BJ (cell line): ENCODE measurements around the gene C2CD2. TPM values are rescaled to one million over a fixed set of nuclear protein-coding genes. Genes with fewer than 3 reads are reported as not detected.

Experiments
- CTCF ChIA-PET: fragments of 350-600 bp; formaldehyde crosslinking; extraction: SDS; loops from one replicate; lab custom pipeline; 2021; ENCODE audit warnings: antibody characterized with exemption, inconsistent platforms; lab: Yijun Ruan, JAX
- POLR2A ChIA-PET: fragments of 300-600 bp; sonication (Branson Sonifier 250); formaldehyde crosslinking; extraction: SDS; loops from one replicate; lab custom pipeline; 2021; ENCODE audit warnings: antibody characterized with exemption; lab: Charles Lee
- DNase-seq: peaks from one replicate; pipeline ENCODE4 v3.0.0-alpha.2; 2011; ENCODE audit warnings: low read depth
- H3K27me3 ChIP-seq: 2 replicates; pipeline ENCODE4 v1.6.0; 2011; ENCODE audit warnings: low read length; ENCODE audit not compliant: control insufficient read depth, insufficient read depth
- H3K36me3 ChIP-seq: 2 replicates; pipeline ENCODE4 v1.5.1; 2011; ENCODE audit warnings: low read length; ENCODE audit not compliant: control insufficient read depth, insufficient read depth
- H3K4me3 ChIP-seq: 2 replicates; pipeline ENCODE4 v1.5.1; 2011; ENCODE audit warnings: low read depth, mild to moderate bottlenecking, control low read depth, low read length
- CTCF ChIP-seq: IDR thresholded peaks from 2 replicates; pipeline ENCODE4 v1.5.1; 2011; ENCODE audit warnings: low read depth, mild to moderate bottlenecking, control low read depth, inconsistent platforms, low read length, moderate library complexity; ENCODE audit not compliant: insufficient read depth
- polyA plus RNA-seq: library from polyadenylated mRNA; depleted of rRNA; stranded (reverse); fragments of >200 nt; gene quantifications from 2 replicates; pipeline ENCODE4 v1.2.3, GENCODE V29; 2011

C2CD2 gene
- polyA plus RNA-seq, 1 experiment: 21.9 TPM

- H3K36me3 ChIP-seq: peaks cover 8% of the 10 kb centered on the region
- DNase-seq: no peak
- POLR2A ChIA-PET: no interaction called here
- no peak overlapping the region for H3K4me3 ChIP-seq
- no peaks in the 10 kb centered on the region for H3K27me3 ChIP-seq
- TF ChIP-seq CTCF: no peak
- CTCF ChIA-PET: interaction anchor here (1.5 kb wide), 1 partner anchor 8 kb away, joined by 4 read pairs; no protein-coding TSS in a partner anchor
Measured at GRCh38 chr21:41852151-41852928, 101.5 kb downstream of the C2CD2 start.

GRCh38 chr21:41851090-41851790 lies 102.6 kb downstream of the C2CD2 start:
- ChIA-PET CTCF (interaction anchor here (1.5 kb wide), 1 partner anchor 9 kb away, joined by 4 read pairs; no protein-coding TSS in a partner anchor), POLR2A (no interaction called here)
- no peaks in the 10 kb centered on the region for H3K27me3 ChIP-seq
- H3K36me3 ChIP-seq: peaks cover 8% of the 10 kb centered on the region
- DNase-seq: no peak
- H3K4me3 ChIP-seq: no peak overlapping the region
- TF ChIP-seq CTCF: no peak

GRCh38 chr21:41850085-41850484 lies 103.7 kb downstream of the C2CD2 start:
- H3K36me3 ChIP-seq: peaks cover 8% of the 10 kb centered on the region
- H3K27me3 ChIP-seq: no peaks in the 10 kb centered on the region
- TF ChIP-seq CTCF: no peak
- POLR2A ChIA-PET: no interaction called here
- CTCF ChIA-PET: interaction anchor here (0.6 to 1.2 kb wide), 3 partner anchors 10 to 425 kb away, joined by 3 read pairs; no protein-coding TSS in a partner anchor
- DNase-seq: no peak
- no peak overlapping the region for H3K4me3 ChIP-seq

- H3K27me3 ChIP-seq: no peaks in the 10 kb centered on the region
- TF ChIP-seq CTCF: no peak
- no peak overlapping the region for H3K4me3 ChIP-seq
- ChIA-PET CTCF (interaction anchor here (0.6 to 1.2 kb wide), 2 partner anchors 11 to 180 kb away, joined by 3 read pairs; no protein-coding TSS in a partner anchor), POLR2A (no interaction called here)
- no peak for DNase-seq
- H3K36me3 ChIP-seq: peaks cover 3% of the 10 kb centered on the region; the same call in 1 of the 2 replicates
Measured at GRCh38 chr21:41848958-41849580, 104.7 kb downstream of the C2CD2 start.

GRCh38 chr21:41848533-41848932 lies 105.3 kb downstream of the C2CD2 start:
- TF ChIP-seq CTCF: no peak
- Histone ChIP-seq H3K27me3 (no peaks in the 10 kb centered on the region), H3K36me3 (peaks cover 1% of the 10 kb centered on the region; the same call in 1 of the 2 replicates), H3K4me3 (no peak overlapping the region)
- no peak for DNase-seq
- ChIA-PET POLR2A (no interaction called here), CTCF (no interaction called here)
